HepG2 (cell line): ENCODE results near the gene ZNF132. TPM values are rescaled to one million over a fixed set of nuclear protein-coding genes. Genes with fewer than 3 reads are reported as not detected.
A peak's percentile ranks its signal among the peaks of the same experiment; 100 is the strongest.

Experiments
- ARID2 ChIP-seq: sonication (generic); formaldehyde crosslinking; IDR thresholded peaks from 2 replicates; pipeline ENCODE4 v1.8.1; 2022; ENCODE audit warnings: mild to moderate bottlenecking, missing genetic modification reagents, borderline replicate concordance
- ATRX ChIP-seq: sonication (generic); formaldehyde crosslinking; IDR thresholded peaks from 2 replicates; pipeline ENCODE4 v1.4.0; 2020; ENCODE audit warnings: missing genetic modification reagents, borderline replicate concordance
- FOXA3 ChIP-seq: IDR thresholded peaks from 2 replicates; pipeline ENCODE4 v1.6.1; 2016; ENCODE audit warnings: missing genetic modification reagents, missing compliant biosample characterization
- GLI4 ChIP-seq: sonication (generic); formaldehyde crosslinking; IDR thresholded peaks from 2 replicates; pipeline ENCODE4 v1.5.1; 2020; ENCODE audit warnings: missing genetic modification reagents, mild to moderate bottlenecking, moderate library complexity, borderline replicate concordance
- GTF3A ChIP-seq: sonication (generic); formaldehyde crosslinking; conservative IDR thresholded peaks from 2 replicates; pipeline ENCODE4 v1.4.0; 2020; ENCODE audit warnings: mild to moderate bottlenecking, missing genetic modification reagents
- HCFC1 ChIP-seq: fragments of 150-350 bp; IDR thresholded peaks from 2 replicates; pipeline ENCODE4 v1.6.1; 2014; ENCODE audit warnings: low read depth, low read length
- HNRNPLL ChIP-seq: fragments of 200-400 bp; formaldehyde crosslinking; IDR thresholded peaks from 2 replicates; pipeline ENCODE4 v1.6.1; 2017; ENCODE audit warnings: mild to moderate bottlenecking, low read depth, low read length; ENCODE audit not compliant: poor library complexity, severe bottlenecking
- KDM6A ChIP-seq: IDR thresholded peaks from 2 replicates; pipeline ENCODE4 v1.6.1; 2016; ENCODE audit warnings: low read depth
- MEIS1 ChIP-seq: sonication (generic); formaldehyde crosslinking; IDR thresholded peaks from 2 replicates; pipeline ENCODE4 v1.9.0; 2021; ENCODE audit warnings: mild to moderate bottlenecking, missing genetic modification reagents, moderate library complexity, borderline replicate concordance
- NFATC3 ChIP-seq: sonication (generic); formaldehyde crosslinking; IDR thresholded peaks from 2 replicates; pipeline ENCODE4 v1.5.1; 2020; ENCODE audit warnings: mild to moderate bottlenecking, missing genetic modification reagents
- NFE2 ChIP-seq: sonication (generic); formaldehyde crosslinking; IDR thresholded peaks from 2 replicates; pipeline ENCODE4 v1.4.0; 2020; ENCODE audit warnings: missing genetic modification reagents
- RXRB ChIP-seq: IDR thresholded peaks from 2 replicates; pipeline ENCODE4 v1.6.1; 2016; ENCODE audit warnings: borderline replicate concordance, missing genetic modification reagents, missing compliant biosample characterization
- ZBTB38 ChIP-seq: sonication (generic); formaldehyde crosslinking; IDR thresholded peaks from 2 replicates; pipeline ENCODE4 v1.5.1; 2020; ENCODE audit warnings: mild to moderate bottlenecking, missing genetic modification reagents
- ZNF33B ChIP-seq: sonication (generic); formaldehyde crosslinking; IDR thresholded peaks from 2 replicates; pipeline ENCODE4 v1.5.1; 2020; ENCODE audit warnings: mild to moderate bottlenecking, missing genetic modification reagents
- ZNF441 ChIP-seq: sonication (generic); formaldehyde crosslinking; IDR thresholded peaks from 2 replicates; pipeline ENCODE4 v1.7.0; 2021; ENCODE audit warnings: missing genetic modification reagents, borderline replicate concordance
- ZNF761 ChIP-seq: sonication (generic); formaldehyde crosslinking; conservative IDR thresholded peaks from 2 replicates; pipeline ENCODE4 v1.4.0; 2020; ENCODE audit warnings: mild to moderate bottlenecking, missing genetic modification reagents
- ZSCAN20 ChIP-seq: sonication (generic); formaldehyde crosslinking; IDR thresholded peaks from 2 replicates; pipeline ENCODE4 v1.4.0; 2020; ENCODE audit warnings: missing genetic modification reagents, mild to moderate bottlenecking, borderline replicate concordance
- polyA plus RNA-seq, 8 experiments: library from polyadenylated mRNA; depleted of rRNA in 3 of 8; stranded (reverse) in 7 of 8; unstranded in 1 of 8; fragments of >200 nt; fragmentation: Illumina TruSeq in 4 of 8; extraction: Trizol in 4 of 8; gene quantifications; 2 replicates each; pipeline versions ENCODE4 v1.2.1 to v1.2.3, GENCODE V29; 2011 to 2016; ENCODE audit warnings: low read depth in 4 of 8, missing spikeins in 1 of 8, mixed read lengths in 1 of 8; ENCODE audit not compliant: insufficient read depth in 1 of 8
- total RNA-seq, 5 experiments: library from RNA; depleted of rRNA; stranded (reverse); fragments of >200 nt; fragmentation: Illumina TruSeq; extraction: Trizol; gene quantifications; 2 replicates each; pipeline ENCODE4 v1.2.3, GENCODE V29; 2016; ENCODE audit warnings: low read depth in 1 of 5
- TF ChIP-seq, protein P1 (sequence below): sonication (generic); formaldehyde crosslinking; IDR thresholded peaks from 2 replicates; pipeline ENCODE4 v1.8.1; 2023; ENCODE audit warnings: mild to moderate bottlenecking, moderate library complexity, missing genetic modification reagents
- TF ChIP-seq, protein P2 (sequence below), 2 experiments: sonication (generic) in 1 of 2; formaldehyde crosslinking in 1 of 2; IDR thresholded peaks; 2 replicates each; pipeline versions ENCODE4 v1.5.1 to v1.6.1; 2011 to 2020; ENCODE audit warnings: borderline replicate concordance in 1 of 2, low read depth in 1 of 2, low read length in 1 of 2, mild to moderate bottlenecking in 1 of 2, missing genetic modification reagents in 1 of 2, moderate library complexity in 1 of 2
- TF ChIP-seq, protein P3 (sequence below): sonication (generic); formaldehyde crosslinking; IDR thresholded peaks from 2 replicates; pipeline ENCODE4 v1.5.0; 2020; ENCODE audit warnings: mild to moderate bottlenecking, low read depth, missing genetic modification reagents, borderline replicate concordance
- TF ChIP-seq, protein P4 (sequence below): sonication (generic); formaldehyde crosslinking; IDR thresholded peaks from 2 replicates; pipeline ENCODE4 v1.8.1; 2023; ENCODE audit warnings: mild to moderate bottlenecking, missing genetic modification reagents
- TF ChIP-seq, protein P5 (sequence below): sonication (generic); formaldehyde crosslinking; IDR thresholded peaks from 2 replicates; pipeline ENCODE4 v1.8.0; 2022; ENCODE audit warnings: mild to moderate bottlenecking, missing genetic modification reagents

The ZNF132 gene
- total and polyA plus RNA-seq, 2 of the 13 experiments (the other 11 are each of a cell fraction or from before 2014, with no cell fraction given): not detected

DNA sequence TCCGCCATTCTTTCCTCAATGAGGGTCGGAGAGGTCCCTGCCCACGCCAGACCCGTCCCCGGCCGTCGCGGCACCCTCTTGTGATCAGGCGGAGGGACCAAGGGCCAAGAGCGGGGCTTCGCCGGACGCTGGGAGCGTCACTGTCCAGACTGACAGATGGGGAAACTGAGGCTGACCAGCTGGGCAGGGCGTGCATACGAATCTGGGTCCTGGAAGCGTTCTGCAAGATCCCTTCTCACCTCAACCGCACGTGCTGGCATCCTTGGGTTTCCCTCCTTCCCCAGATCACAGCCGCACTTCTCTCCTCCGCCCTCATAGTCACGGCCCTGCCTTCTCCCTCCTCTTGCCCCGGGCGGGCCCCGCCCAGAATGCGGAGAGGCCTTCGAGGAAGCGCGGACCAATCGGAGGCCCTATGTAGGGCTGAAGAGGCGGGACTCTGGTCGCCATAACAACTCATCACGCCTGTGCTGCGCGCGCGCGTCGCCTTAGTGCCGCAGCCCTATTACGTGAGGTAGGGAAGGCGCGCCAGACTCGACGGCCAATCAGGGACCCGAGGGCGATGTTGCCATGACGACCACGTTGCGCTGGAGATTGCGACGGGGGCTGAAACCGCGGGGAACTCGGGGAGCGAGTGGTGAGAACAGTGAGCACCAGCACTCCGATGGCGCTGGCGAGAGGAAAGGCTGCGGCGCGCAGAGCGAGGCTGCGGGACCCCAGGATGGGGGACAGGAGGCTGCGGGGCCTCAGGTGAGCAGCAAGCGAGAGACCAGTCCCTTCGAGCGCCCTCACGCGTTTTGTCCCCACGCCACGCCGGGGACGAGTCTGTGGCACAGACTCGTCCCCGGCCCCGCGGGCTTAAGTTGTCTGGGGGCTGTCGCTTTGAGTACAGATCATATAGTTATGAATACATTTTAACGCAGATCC lies 38.8 kb downstream of the ZNF132 start (continued):
- TF ChIP-seq ZSCAN20 (CRISPR knock-in tag): 0 out of 2 replicates have a peak, but pooled peaks have one; percentile 43
- TF ChIP-seq HNRNPLL: peak; percentile 98
- no peak for TF ChIP-seq KDM6A (CRISPR knock-in tag)
- no peak for TF ChIP-seq MEIS1 (CRISPR knock-in tag)
- TF ChIP-seq, protein P1, sequence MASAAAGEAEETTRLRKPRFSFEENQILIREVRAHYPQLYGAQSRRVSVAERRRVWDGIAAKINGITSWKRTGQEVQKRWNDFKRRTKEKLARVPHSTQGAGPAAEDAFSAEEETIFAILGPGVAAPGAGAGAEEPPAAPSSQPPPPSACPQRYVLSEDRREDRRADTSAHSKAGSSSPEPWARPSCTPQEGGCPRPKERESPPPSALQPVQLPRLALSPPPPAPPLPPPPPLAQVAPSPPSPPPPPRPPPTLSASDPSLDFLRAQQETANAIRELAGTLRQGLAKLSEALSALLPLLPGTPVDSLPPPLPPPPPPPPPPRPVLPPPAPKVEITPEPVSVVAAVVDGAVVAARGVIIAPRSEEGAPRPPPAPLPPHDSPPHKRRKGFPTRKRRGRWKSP (CRISPR knock-in tag): peak; percentile 100
- TF ChIP-seq, protein P2, sequence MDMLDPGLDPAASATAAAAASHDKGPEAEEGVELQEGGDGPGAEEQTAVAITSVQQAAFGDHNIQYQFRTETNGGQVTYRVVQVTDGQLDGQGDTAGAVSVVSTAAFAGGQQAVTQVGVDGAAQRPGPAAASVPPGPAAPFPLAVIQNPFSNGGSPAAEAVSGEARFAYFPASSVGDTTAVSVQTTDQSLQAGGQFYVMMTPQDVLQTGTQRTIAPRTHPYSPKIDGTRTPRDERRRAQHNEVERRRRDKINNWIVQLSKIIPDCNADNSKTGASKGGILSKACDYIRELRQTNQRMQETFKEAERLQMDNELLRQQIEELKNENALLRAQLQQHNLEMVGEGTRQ (IDR thresholded peaks at IDR 0.05; ENCODE audit: low read depth, low read length): no peak
- TF ChIP-seq, protein P2 (CRISPR knock-in tag; IDR thresholded peaks at IDR 0.05; ENCODE audit: borderline replicate concordance): peak; percentile 35; the same call in 1 of the 2 replicates
- TF ChIP-seq ZNF441 (CRISPR knock-in tag): 0 out of 2 replicates have a peak, but pooled peaks have one; percentile 23
- TF ChIP-seq, protein P3, sequence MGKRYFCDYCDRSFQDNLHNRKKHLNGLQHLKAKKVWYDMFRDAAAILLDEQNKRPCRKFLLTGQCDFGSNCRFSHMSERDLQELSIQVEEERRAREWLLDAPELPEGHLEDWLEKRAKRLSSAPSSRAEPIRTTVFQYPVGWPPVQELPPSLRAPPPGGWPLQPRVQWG: no peak
- peak; percentile 26; the same call in 1 of the 2 replicates for TF ChIP-seq ZBTB38 (CRISPR knock-in tag)
- no peak for TF ChIP-seq GLI4 (CRISPR knock-in tag)
- no peak for TF ChIP-seq NFATC3 (CRISPR knock-in tag)
- TF ChIP-seq, protein P4, sequence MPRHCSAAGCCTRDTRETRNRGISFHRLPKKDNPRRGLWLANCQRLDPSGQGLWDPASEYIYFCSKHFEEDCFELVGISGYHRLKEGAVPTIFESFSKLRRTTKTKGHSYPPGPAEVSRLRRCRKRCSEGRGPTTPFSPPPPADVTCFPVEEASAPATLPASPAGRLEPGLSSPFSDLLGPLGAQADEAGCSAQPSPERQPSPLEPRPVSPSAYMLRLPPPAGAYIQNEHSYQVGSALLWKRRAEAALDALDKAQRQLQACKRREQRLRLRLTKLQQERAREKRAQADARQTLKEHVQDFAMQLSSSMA (CRISPR knock-in tag): peak; percentile 35; the same call in 1 of the 2 replicates
- no peak for TF ChIP-seq GTF3A (CRISPR knock-in tag)
- TF ChIP-seq ZNF33B: peak; percentile 68; the same call in 1 of the 2 replicates
- TF ChIP-seq ARID2: peak; percentile 85
- 0 out of 2 replicates have a peak, but pooled peaks have one; percentile 6 for TF ChIP-seq RXRB (CRISPR knock-in tag)
- TF ChIP-seq, protein P5, sequence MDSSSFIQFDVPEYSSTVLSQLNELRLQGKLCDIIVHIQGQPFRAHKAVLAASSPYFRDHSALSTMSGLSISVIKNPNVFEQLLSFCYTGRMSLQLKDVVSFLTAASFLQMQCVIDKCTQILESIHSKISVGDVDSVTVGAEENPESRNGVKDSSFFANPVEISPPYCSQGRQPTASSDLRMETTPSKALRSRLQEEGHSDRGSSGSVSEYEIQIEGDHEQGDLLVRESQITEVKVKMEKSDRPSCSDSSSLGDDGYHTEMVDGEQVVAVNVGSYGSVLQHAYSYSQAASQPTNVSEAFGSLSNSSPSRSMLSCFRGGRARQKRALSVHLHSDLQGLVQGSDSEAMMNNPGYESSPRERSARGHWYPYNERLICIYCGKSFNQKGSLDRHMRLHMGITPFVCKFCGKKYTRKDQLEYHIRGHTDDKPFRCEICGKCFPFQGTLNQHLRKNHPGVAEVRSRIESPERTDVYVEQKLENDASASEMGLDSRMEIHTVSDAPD (CRISPR knock-in tag): peak; percentile 44; the same call in 1 of the 2 replicates
- no peak for TF ChIP-seq NFE2 (CRISPR knock-in tag)
- TF ChIP-seq FOXA3 (CRISPR knock-in tag): 0 out of 2 replicates have a peak, but pooled peaks have one; percentile 40
- TF ChIP-seq ATRX: no peak
- TF ChIP-seq HCFC1: peak; percentile 47; the same call in 1 of the 2 replicates
- 0 out of 2 replicates have a peak, but pooled peaks have one; percentile 33 for TF ChIP-seq ZNF761 (CRISPR knock-in tag)
